ENCODE data around the gene RPL10A.

GRCh38 chr6:35474942-35475570 lies 6.9 kb downstream of the RPL10A start:
- no peak for TF ChIP-seq POLR2A (IDR thresholded peaks at IDR 0.05)
- TF ChIP-seq, protein P1, sequence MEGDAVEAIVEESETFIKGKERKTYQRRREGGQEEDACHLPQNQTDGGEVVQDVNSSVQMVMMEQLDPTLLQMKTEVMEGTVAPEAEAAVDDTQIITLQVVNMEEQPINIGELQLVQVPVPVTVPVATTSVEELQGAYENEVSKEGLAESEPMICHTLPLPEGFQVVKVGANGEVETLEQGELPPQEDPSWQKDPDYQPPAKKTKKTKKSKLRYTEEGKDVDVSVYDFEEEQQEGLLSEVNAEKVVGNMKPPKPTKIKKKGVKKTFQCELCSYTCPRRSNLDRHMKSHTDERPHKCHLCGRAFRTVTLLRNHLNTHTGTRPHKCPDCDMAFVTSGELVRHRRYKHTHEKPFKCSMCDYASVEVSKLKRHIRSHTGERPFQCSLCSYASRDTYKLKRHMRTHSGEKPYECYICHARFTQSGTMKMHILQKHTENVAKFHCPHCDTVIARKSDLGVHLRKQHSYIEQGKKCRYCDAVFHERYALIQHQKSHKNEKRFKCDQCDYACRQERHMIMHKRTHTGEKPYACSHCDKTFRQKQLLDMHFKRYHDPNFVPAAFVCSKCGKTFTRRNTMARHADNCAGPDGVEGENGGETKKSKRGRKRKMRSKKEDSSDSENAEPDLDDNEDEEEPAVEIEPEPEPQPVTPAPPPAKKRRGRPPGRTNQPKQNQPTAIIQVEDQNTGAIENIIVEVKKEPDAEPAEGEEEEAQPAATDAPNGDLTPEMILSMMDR (IDR thresholded peaks at IDR 0.05): no peak
- no peak for TF ChIP-seq EP300 (IDR thresholded peaks at IDR 0.05)

Measured in tibial nerve (tissue), 4 donors.